HUDEP-2 (cell line): ENCODE measurements around the gene PIK3R2.
A peak's percentile ranks its signal among the peaks of the same experiment; 100 is the strongest.

Experiments used
- DNase-seq, 76 experiments: peaks; one replicate each; lab custom pipeline; 2025; ENCODE audit not compliant: unreplicated experiment in 76 of 76; lab: John Stamatoyannopoulos, UW

The PIK3R2 gene

DNA sequence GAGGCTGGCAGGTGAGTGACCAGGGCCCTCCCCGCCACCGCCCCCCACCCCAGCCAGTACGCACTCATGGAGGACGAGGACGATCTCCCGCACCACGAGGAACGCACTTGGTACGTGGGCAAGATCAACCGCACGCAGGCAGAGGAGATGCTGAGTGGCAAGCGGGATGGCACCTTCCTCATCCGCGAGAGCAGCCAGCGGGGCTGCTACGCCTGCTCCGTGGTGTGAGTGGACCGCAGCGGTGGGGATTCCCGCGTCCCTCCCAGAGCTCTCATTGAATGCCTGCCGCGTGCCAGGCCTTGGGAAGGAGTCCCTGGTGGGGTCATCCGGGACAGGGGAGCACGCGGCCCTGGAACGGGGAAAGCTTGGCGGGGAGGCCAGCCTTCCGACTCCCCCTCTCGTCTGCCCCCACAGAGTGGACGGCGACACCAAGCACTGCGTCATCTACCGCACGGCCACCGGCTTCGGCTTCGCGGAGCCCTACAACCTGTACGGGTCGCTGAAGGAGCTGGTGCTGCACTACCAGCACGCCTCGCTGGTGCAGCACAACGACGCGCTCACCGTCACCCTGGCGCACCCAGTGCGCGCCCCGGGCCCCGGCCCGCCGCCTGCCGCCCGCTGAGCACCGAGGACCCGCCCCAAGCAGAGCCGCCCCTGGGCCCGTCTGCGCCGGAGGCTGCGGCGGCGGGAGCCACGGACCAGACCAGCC is 15.9 kb downstream of the PIK3R2 start:
- DNase-seq: no peak

DNA sequence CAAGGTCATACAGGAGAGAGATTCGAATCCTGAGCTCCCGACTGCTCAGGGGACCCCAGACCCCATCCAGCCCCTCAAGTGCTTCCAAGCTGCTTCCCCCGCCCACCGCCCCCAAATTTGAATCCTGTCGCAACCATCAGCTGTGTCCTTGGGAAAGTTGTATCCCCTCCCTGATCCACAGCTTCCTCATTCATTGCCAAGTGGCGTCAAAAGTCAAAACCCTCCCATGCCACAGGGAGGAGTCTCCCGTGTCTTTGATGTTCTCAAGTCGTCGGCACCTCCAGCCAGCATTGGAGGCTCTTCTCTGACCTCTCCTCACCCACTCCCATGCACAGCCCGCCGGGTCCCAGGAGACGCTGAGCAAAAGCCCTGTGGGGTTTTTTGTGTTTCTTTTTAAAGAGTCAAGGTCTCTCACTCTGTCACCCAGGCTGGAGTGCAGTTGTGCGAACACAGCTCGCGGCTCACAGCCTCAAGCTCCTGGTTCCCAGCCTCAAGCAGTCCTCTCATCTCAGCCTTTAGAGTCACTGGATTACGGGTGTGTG is 17.8 kb downstream of the PIK3R2 start:
- DNase-seq: no peak

DNA sequence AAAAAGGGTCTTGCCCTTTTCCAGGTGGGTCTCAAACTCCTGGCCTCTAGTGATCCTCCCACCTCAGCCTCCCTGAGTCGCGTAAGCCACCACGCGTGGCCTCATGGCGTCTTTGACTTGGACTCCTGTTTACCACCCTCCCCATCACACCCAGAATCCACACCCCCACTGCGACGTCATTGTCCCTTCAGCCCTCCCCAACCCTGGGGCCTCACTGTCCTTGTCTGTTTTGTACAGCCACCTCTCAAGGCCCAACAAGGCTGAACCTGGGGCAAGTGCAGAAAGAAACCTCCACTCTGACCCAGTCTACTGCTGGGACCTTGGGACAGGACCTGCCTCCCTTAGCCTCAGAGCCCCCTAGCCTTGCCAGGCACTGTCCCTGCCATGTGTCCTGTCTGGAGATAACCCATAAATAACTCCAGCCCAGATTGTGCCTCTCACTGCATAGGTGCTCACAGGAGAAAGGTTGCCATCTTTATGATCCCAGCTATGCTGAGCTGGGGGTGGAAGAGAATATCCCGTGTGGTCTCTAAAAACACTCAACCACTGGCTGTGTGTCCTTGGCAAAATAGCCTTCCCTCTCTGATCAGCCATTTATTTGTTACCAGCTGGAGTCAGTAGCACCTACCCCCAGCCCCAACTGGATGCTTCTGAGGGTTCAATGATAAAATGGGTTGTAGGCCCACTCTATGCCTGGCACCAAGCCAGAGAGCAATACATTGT is 18.8 kb downstream of the PIK3R2 start:
- DNase-seq: peak in 28 of 76 experiments; percentile 15 to 65 (median 34)

DNA sequence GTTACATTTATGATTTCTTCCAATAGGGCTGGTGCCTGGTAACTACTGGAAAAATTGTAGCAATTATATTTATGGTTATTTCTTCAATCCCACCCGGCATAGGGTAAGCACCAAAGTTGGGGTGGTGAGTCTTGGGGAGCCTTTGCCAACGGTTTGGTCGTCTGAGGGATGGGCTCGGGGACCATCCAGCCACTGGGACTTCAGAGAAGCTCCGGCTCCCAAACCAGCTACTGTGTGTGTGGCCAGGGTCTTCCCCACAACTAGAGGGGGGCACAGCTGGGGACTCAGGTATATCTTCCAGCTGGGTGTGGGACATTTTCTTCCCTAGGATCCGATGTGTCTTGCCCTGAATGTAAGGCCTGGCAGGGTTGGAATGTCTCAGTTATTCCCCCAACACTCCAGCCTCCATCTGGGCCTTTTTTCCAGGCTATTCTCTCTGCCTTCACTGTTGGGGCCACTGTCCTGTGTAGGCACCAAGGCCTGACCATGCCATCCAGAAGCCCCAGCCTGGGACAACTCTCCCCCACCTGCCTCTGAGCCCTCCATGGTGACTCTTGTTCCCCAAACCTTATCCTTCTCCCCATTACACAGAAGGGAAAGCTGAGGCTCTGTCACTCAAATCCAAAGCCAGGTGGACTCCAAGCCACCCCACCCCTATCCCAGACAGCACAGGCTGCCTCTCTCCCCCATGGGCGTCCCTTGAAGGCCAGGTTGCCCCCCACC is 19.5 kb downstream of the PIK3R2 start:
- peak in 1 of 76 experiments; percentile 27 for DNase-seq

DNA sequence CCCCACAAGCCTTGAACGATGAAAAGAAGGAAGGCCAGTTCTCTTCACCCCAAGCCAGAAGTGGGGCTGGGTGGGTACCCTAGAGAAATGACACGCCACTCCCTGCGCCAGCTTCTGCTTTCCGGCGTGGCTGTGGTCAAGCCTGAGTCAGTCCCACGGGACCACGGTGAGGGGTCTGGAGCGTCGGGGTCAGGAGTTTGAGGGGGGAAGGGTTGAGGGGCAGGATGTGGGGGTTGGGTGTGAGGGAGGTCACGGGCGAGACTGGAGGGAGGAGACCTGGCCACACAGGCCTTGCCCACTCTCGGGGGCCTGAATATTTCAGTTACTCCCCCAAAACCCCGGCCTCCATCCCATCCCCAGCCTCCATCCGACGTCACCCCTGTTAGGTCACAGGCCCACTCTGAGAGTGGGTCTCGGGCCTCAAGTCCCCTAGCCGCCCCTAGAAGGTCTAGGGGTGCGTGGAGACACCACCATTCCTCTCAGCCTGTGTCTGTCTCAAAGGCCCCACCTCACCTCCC is 20.1 kb downstream of the PIK3R2 start:
- peak in 1 of 76 experiments; percentile 29 for DNase-seq

DNA sequence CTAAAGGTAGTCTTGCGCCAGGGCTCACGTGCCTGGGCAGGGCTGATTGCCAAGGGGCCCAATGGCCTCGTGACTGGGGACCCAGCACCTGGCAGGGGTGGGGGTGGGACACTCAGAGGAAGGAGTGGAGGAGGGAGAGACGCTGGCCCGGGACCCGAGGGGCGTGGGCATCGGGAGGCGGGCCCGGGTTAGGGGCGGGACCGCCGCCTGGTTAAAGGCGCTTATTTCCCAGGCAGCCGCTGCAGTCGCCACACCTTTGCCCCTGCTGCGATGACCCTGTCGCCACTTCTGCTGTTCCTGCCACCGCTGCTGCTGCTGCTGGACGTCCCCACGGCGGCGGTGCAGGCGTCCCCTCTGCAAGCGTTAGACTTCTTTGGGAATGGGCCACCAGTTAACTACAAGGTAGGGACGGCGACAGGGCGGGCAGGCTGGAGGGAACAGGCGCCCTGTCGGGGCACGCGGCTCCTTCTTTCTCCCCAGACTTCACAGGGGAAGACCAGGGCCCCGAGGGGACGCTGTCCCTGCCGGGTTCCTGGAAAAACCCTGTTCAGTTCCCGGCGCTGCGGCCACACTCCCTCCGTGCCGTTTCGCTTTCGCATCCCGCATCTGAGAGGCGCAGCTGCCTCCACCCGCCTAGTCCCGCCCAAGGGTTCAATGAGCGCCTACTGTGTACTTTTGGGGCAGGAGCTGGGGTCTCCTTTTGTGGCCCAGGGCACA is 20.8 kb downstream of the PIK3R2 start, which contains the start of gene IFI30:
TSS of gene IFI30 (plus strand) at position 242 of the 717 bp plus-strand sequence. CDS start at position 271, 29 bp downstream.
- DNase-seq: peak in 62 of 76 experiments; percentile 27 to 84 (median 66)

DNA sequence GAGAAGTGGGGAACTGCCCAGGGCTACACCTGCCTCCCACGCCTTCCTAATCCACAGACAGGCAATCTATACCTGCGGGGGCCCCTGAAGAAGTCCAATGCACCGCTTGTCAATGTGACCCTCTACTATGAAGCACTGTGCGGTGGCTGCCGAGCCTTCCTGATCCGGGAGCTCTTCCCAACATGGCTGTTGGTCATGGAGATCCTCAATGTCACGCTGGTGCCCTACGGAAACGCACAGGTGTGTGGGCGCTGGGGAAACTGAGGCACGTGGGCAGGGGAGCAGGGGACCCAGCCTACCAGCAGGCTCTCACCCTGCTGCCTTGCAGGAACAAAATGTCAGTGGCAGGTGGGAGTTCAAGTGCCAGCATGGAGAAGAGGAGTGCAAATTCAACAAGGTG is 22.0 kb downstream of the PIK3R2 start:
- DNase-seq: no peak

DNA sequence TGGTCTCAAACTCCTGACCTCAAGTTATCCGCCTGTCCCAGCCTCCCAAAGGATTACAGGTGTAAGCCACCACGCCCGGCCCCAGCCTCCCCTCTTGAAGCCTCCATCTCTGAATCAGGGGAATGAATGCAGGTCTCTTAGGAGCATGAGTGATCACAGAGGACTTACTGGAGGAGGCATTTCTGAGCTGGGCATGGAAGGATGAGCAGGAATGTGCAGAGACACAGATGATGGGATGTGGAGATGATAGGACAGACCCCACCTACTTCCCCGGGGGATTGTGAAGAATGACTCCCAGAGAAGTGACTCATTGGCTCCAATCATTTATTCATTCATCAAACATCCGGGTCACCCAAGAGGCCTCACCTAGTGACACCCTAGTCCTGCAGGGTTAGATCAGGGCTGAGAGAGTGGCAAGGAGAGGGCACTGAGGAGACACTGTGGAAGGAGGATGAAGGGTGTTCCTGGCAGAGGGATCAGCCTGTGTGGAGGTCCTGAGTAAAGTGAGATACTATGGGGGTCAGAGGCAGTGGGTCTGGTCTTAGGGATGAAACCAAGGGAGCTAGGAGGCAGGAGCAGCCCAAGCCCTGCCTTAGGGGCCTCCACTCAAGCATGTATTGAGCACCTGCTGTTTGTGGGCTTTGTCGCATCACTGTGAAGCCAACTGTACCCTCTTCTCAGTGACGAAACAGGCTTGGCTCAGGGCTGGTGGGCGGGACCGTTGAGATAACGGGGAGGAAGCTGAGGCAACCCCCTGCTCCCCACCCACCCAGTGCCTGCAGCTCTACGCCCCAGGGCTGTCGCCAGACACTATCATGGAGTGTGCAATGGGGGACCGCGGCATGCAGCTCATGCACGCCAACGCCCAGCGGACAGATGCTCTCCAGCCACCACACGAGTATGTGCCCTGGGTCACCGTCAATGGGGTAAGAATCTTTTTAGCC is 23.7 kb downstream of the PIK3R2 start:
- peak in 15 of 76 experiments; percentile 10 to 48 (median 21) for DNase-seq

DNA sequence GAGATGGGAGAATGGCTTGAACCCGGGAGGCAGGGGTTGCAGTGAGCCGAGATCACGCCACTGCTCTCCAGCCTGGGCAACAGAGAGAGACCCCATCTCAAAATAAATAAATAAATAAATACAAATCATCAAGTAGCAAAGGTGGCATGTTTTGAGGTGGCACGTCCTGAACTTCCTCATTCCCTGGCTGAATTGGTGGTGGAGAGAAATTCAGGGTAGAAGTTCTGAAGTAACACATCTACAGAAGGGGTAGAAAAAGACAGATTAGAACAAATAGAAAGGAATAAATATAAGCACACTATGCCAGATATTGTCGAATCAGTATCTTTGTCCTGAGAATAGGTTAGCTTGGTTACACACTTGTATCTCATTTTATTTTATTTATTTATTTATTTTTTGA is 27.0 kb downstream of the PIK3R2 start:
- DNase-seq: no peak

DNA sequence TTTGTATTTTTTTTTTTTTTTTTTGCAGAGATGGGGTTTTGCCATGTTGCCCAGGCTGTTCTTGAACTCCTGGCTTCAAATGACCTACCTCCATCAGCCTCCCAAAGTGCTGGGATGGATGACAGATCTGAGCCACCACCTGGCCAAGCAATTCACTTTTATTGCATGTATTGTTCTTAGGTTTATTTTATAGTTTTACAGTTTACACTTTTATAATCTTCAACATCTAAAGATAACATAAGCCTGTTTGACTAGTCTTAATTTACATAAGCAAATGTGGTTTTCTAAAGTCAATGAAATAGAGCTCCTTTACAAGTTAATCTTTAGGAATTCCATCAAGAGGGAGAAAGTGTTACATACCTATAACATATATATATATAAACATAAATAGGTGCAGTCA is 30.6 kb downstream of the PIK3R2 start:
- DNase-seq: no peak

DNA sequence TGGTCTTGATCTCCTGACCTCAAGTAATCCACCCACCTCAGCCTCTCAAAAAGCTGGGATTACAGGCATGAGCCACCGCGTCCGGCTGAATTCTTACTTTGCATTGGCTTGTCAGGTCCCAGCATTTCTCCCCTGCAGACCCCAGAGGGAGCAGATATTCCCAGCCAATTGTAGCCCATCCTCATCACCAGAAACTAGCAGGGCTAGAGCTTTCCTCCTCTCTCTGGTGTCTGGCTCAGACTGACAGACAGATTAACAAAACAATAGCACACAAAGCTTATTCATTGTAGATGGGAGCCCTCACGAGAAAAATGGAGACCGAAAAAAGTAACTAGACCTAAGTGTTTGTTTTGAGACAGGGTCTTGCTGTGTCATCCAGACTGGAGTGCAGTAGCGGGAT is 32.6 kb downstream of the PIK3R2 start:
- no peak for DNase-seq

DNA sequence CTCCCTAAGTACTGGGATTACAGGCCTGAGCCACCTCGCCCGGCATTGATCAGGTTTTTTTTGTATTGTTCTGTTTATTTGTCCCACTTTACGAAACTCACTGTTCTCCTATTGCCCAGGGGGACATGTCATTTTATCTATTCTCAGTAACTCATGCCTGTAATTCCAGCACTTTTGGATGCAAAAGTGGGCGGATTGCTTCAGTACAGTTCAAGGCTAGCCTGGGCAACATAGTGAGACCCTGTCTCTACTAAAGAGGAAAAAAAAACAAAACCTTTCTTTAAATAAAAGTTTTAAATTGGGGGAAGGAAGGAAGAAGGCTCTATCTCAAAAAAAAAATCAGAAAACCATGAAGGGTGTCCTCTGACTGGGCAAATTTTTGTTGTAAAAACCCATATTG is 37.3 kb downstream of the PIK3R2 start:
- DNase-seq: no peak

DNA sequence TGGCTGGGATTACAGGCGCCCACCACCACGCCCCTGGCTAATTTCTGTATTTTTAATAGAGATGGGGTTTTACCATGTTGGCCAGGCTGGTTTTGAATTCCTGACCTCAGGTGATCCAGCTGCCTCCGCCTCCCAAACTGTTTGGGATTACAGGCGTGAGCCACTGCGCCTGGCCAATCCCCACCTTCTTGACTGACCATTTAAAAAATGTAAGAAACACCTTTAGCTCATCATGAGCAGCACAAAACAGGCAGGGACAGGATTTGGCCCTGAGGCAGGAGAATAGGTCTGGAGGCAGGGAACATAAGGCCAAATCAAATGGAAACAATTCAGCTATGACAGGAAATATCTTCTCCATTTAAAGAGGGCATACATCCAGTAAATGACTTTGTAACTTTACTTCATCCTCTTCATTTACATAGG is 38.7 kb downstream of the PIK3R2 start:
- no peak for DNase-seq

DNA sequence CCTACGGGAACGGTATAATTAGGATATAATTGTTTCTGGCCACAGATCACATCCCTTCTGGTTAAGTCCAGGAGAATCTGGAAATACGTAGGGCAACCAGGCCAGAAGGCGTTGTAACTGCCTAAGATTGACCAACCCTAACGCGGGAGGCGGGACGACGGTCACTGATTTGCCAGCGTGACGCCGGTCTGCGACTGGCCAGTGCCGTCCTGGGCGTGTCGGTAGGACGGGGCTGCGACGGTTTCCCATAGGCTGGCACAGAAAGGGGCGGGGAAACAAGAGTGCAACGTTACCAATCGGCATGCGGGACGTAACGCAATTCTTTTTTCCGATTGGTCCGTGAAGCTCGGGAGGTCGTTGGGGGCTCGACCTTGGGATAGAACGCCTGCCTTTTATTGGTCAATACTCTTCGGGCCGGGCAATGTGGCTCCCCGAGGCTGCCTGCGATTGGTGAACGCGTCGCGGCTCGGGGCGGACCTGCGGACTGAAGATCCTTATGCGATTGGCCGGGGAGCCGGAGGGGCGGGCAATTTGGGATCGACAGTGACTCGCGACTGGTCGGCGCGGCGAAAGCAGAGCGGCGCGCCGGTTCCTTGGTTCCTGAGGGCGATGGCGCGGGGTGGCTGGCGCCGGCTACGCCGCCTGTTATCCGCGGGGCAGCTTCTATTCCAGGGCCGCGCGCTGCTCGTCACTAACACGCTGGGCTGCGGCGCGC is 39.9 kb downstream of the PIK3R2 start, which contains the start of gene MPV17L2:
TSS of gene MPV17L2 (plus strand) at position 546 of the 715 bp plus-strand sequence. CDS start at position 610, 64 bp downstream.
- DNase-seq: peak; percentile 98 to 100 (median 100)

DNA sequence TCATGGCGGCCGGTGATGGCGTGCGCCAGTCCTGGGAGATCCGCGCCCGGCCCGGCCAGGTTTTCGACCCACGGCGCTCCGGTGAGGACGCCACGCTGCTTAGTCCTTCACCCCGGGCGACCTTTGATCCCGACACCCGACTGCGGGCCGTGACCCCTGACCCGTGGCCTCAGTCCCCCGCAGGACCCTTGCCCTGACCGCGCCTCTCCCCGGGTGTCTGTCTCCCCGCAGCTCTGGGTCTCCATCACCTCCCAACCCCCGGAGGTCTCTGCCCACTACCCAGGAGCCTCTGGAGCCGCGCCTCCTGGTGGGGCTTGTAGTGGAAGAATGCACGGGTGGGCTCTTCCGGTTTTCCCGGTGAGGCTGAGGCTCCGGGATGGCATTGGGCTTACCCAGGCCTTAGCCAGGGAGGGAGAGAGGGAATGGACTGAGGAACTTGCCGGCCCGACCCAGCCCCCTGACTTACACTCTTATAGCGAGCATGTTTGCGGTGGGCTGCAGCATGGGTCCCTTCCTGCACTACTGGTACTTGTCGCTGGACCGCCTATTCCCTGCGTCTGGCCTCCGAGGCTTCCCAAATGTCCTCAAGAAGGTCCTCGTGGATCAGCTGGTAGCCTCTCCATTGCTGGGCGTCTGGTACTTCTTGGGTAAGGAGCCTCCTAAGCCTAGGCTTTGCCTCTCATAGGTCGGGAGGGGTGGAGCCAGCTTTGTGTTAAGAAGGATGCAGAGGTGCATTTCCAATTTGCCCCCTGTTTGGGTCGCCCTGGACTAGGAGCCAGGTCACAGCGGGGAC is 40.6 kb downstream of the PIK3R2 start:
- DNase-seq: peak in 6 of 76 experiments; percentile 6 to 76 (median 17)

DNA sequence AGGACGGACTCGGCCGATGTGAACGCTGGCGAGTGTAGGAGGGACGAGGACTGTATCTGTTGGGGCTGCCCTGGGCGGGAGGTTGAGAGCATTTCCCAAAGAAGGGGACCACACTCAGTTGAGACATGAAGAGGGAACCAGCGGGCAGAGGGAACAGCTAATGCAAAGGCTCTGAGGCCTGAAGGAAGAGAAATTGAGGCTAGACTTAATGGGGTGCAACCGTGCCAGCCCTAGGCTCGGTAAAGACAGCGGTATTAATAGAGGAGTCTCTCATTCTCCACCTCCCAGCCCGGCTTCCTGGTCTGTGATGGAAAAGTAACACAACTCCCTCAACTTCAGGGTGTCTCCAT is 41.2 kb downstream of the PIK3R2 start:
- no peak for DNase-seq

DNA sequence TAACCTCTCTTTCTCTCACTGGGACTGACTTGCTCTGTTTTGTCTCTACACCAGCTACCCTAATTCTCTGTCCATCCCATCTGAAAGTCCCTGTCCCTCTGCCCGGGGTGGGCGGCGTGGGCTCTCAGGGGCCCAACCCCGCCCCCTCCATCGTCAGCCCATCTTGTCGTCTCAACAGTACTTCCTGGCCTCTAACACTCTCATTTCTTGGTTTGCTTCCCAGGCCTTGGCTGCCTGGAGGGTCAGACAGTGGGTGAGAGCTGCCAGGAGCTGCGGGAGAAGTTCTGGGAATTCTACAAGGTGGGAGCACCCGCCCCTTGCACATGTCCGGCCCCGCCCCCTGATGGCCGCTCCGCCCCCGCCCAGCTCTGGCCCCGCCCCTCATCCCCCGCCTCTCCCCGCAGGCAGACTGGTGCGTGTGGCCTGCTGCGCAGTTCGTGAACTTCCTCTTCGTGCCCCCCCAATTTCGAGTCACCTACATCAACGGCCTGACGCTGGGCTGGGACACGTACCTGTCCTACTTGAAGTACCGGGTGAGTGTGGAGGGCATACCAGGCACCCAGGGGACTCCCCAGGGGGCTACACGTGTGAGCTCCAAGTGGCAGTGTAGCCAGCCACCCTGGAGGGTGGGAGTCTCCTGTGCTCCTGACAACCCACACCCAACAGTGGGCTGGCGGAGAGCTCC is 41.7 kb downstream of the PIK3R2 start:
- peak in 32 of 76 experiments; percentile 12 to 70 (median 30) for DNase-seq
